Colonic mucosa (tissue), 4 donors: ENCODE results near the gene EXOC3L1. TPM values are rescaled to one million over a fixed set of nuclear protein-coding genes. Genes with fewer than 3 reads are reported as not detected.

Source experiments
- DNase-seq: peaks from one replicate; pipeline ENCODE4 v3.0.0-alpha.2; 2020
- H3K27ac ChIP-seq: fragments of 200-600 bp; one replicate; pipeline ENCODE4 v1.8.0; 2021
- H3K27me3 ChIP-seq: fragments of 200-600 bp; one replicate; pipeline ENCODE4 v1.8.0; 2021
- H3K36me3 ChIP-seq: fragments of 200-600 bp; one replicate; pipeline ENCODE4 v1.8.0; 2021
- H3K4me1 ChIP-seq: fragments of 200-600 bp; one replicate; pipeline ENCODE4 v1.8.0; 2021; ENCODE audit warnings: mild to moderate bottlenecking
- H3K4me3 ChIP-seq: fragments of 200-600 bp; one replicate; pipeline ENCODE4 v1.8.0; 2021
- H3K9ac ChIP-seq, 2 donors: one replicate each; pipeline ENCODE4 v1.7.0; 2013; ENCODE audit warnings: control low read depth in 2 of 2, low read depth in 2 of 2, low read length in 2 of 2
- H3K9me3 ChIP-seq: fragments of 200-600 bp; one replicate; pipeline ENCODE4 v1.8.0; 2021
- CTCF ChIP-seq: fragments of 200-600 bp; IDR thresholded peaks from one replicate; pipeline ENCODE4 v1.8.0; 2022; ENCODE audit warnings: antibody characterized with exemption, mild to moderate bottlenecking
- intact Hi-C: fragments of 100-400 bp; cut with DNase I; formaldehyde crosslinking; loops from one replicate; pipeline ENCODE4 v1.14.1; 2022
- total RNA-seq, 2 donors: library from RNA; stranded (reverse); fragmentation: NEBNext Ultra II Directional in 1 of 2; extraction: Animal tissue kit (Norgen Biotek cat#: 25700) in 1 of 2; gene quantifications; one replicate each; pipeline ENCODE4 v1.2.1, GENCODE V29; 2021
- donor health status: healthy.
- donor health status: DM: no; HTN: no; CAD: no.
- donor health status: DM: no; HTN: no; CAD: no.

EXOC3L1 gene
- total RNA-seq, 2 donors from 2014 or later: 2.3 to 4.6 TPM

GRCh38 chr16:67174706-67175231 lies 15.2 kb downstream of the EXOC3L1 start:
- no peak for TF ChIP-seq CTCF
- intact Hi-C loops: no loop called here
- H3K27me3 ChIP-seq: no peaks in the 10 kb centered on the region
- peak overlapping the region; percentile 64 to 88 for H3K9ac ChIP-seq
- peak overlapping the region; percentile 94 for H3K27ac ChIP-seq
- no peaks in the 10 kb centered on the region for H3K36me3 ChIP-seq
- no peak for DNase-seq
- H3K4me1 ChIP-seq: peaks cover 19% of the 10 kb centered on the region
- no peaks in the 10 kb centered on the region for H3K9me3 ChIP-seq
- peak overlapping the region; percentile 50 for H3K4me3 ChIP-seq

GRCh38 chr16:67173808-67174705 lies 15.9 kb downstream of the EXOC3L1 start:
- peak overlapping the region; percentile 50 for H3K4me3 ChIP-seq
- H3K9ac ChIP-seq: peak overlapping the region; percentile 64 to 88
- H3K27ac ChIP-seq: peak overlapping the region; percentile 94
- no peaks in the 10 kb centered on the region for H3K36me3 ChIP-seq
- no peaks in the 10 kb centered on the region for H3K27me3 ChIP-seq
- peak; percentile 92 for DNase-seq
- peaks cover 26% of the 10 kb centered on the region for H3K4me1 ChIP-seq
- no peaks in the 10 kb centered on the region for H3K9me3 ChIP-seq
- no peak for TF ChIP-seq CTCF
- intact Hi-C loops: no loop called here

GRCh38 chr16:67173323-67173722 lies 16.6 kb downstream of the EXOC3L1 start:
- H3K4me1 ChIP-seq: peaks cover 23% of the 10 kb centered on the region
- peak overlapping the region; percentile 50 for H3K4me3 ChIP-seq
- H3K27ac ChIP-seq: peak overlapping the region; percentile 94
- peak overlapping the region; percentile 64 to 88 for H3K9ac ChIP-seq
- no peak for TF ChIP-seq CTCF
- H3K36me3 ChIP-seq: no peaks in the 10 kb centered on the region
- no peaks in the 10 kb centered on the region for H3K9me3 ChIP-seq
- intact Hi-C loops: no loop called here
- H3K27me3 ChIP-seq: no peaks in the 10 kb centered on the region
- peak; percentile 25 for DNase-seq

GRCh38 chr16:67170949-67171649 lies 18.8 kb downstream of the EXOC3L1 start:
- H3K36me3 ChIP-seq: no peaks in the 10 kb centered on the region
- H3K27me3 ChIP-seq: peaks cover 4% of the 10 kb centered on the region
- intact Hi-C loops: no loop called here
- H3K4me3 ChIP-seq: peak overlapping the region; percentile 34
- peak overlapping the region; percentile 62 to 65 for H3K9ac ChIP-seq
- peaks cover 23% of the 10 kb centered on the region for H3K4me1 ChIP-seq
- H3K27ac ChIP-seq: peak overlapping the region; percentile 38
- TF ChIP-seq CTCF: no peak
- no peaks in the 10 kb centered on the region for H3K9me3 ChIP-seq
- DNase-seq: peak; percentile 32

GRCh38 chr16:67170168-67170948 lies 19.6 kb downstream of the EXOC3L1 start, which contains the start of gene NOL3:
Gene NOL3 (plus strand): TSS chr16:67170538.
- peak within 1 kb of the TSS; percentile 38 for H3K27ac ChIP-seq

More at GRCh38 chr16:67170168-67170948, 19.6 kb downstream of the EXOC3L1 start, which contains the start of gene NOL3:
- no peaks in the 10 kb centered on the region for H3K36me3 ChIP-seq
- H3K9ac ChIP-seq: peak within 1 kb of the TSS; percentile 62 to 72
- H3K4me3 ChIP-seq: peak within 1 kb of the TSS; percentile 34
- no peak for TF ChIP-seq CTCF
- intact Hi-C loops: no loop called here
- H3K9me3 ChIP-seq: no peaks in the 10 kb centered on the region
- peak; percentile 89 for DNase-seq
- H3K27me3 ChIP-seq: peaks cover 11% of the 10 kb centered on the region
- peaks cover 23% of the 10 kb centered on the region for H3K4me1 ChIP-seq
